ENCODE measurements around the gene CTR9. TPM values are rescaled to one million over a fixed set of nuclear protein-coding genes. Genes with fewer than 3 reads are reported as not detected.

CTR9 gene
- total RNA-seq (2022; extraction: Qiagen RNA extraction; ENCODE audit: low read depth): 19.4 to 31.0 TPM (median 24.0 TPM) in 5 replicates

DNA sequence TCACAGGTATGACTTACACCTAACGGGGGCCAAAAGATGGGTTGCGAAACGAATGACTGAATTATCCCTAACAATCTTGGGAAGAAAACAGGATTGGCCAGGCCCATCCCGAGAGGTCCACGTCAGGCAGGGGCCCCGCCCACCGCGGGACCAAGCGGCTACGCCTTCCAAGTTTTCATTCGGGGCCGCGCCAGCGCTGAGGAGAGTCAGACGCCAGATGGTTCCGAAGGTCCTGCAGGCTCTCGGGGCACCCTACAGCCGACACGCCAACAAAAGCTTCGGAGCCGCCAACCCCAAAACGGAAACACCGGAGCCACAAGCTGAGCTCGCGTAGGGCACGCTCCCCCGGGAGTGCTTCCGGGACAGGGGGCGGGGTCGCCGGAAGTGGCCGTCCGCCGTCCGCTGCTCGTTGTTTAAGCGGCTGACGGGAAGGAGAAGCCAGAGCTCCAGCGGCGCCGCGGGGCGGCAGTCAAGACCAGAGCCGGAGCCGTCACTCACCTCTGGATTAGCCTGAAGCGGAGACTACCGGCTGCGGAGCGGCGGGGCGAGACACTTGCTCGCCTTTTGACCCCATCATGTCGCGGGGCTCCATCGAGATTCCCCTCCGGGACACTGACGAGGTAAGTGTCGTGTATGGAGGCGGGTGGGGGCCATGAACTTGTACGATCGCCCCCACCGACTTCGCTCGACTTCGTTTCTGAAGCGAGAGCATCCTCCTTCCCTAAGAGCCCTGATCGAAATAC lies at the start of gene CTR9:
TSS of gene CTR9 (plus strand) at position 409 of the 743 bp plus-strand sequence. CDS start at position 576, 167 bp downstream.

GRCh38 chr11:10808553-10809372 lies 57.7 kb downstream of the CTR9 start, which contains the start of gene EIF4G2:
TSS of gene EIF4G2 (minus strand) at chr11:10808926.

Other genes with a start within 250 kb of the CTR9 start
- gene RNF141, start 210.1 kb upstream of the CTR9 start, total RNA-seq (2022; extraction: Qiagen RNA extraction; ENCODE audit: low read depth): 16.6 to 24.1 TPM (median 22.0 TPM) in 5 replicates
- 0.09 to 0.28 TPM (median 0.18 TPM) in 5 replicates for gene LYVE1, start 182.6 kb upstream of the CTR9 start, total RNA-seq (2022; extraction: Qiagen RNA extraction; ENCODE audit: low read depth)
- 0.01 to 0.05 TPM (median 0.02 TPM) in 3 of 5 replicates, not detected in the others for gene IRAG1, start 57.5 kb upstream of the CTR9 start, total RNA-seq (2022; extraction: Qiagen RNA extraction; ENCODE audit: low read depth)
- gene EIF4G2, start 57.7 kb downstream of the CTR9 start, total RNA-seq (2022; extraction: Qiagen RNA extraction; ENCODE audit: low read depth): 677 to 1,083 TPM (median 702 TPM) in 5 replicates
- gene ZBED5, start 106.8 kb downstream of the CTR9 start, total RNA-seq (2022; extraction: Qiagen RNA extraction; ENCODE audit: low read depth): 18.2 to 37.5 TPM (median 35.4 TPM) in 5 replicates

Measured in A549 treated with RU486 at 1 μM for 4 hours (cell line).